A549 treated with DMSO at 1 μM for 4 hours (cell line): ENCODE measurements around the gene PRAMEF4. TPM values are rescaled to one million over a fixed set of nuclear protein-coding genes. Genes with fewer than 3 reads are reported as not detected.

Source experiments
- total RNA-seq: library from RNA; stranded (reverse); fragments of 200-300 nt; extraction: Qiagen RNA extraction; gene quantifications from 5 replicates; pipeline ENCODE4 v1.2.3, GENCODE V29; 2022; ENCODE audit warnings: low read depth

PRAMEF4 gene
- total RNA-seq = not detected in 5 replicates

GRCh38 chr1:12886101-12886500, at the start of gene PRAMEF4:
PRAMEF4 (minus strand) TSS chr1:12886201; CDS start chr1:12883394, 2,807 bp downstream.

GRCh38 chr1:12916310-12916709, 30.3 kb upstream of the PRAMEF4 start, which contains the start of gene PRAMEF7:
PRAMEF7 (plus strand) TSS chr1:12916610; CDS start chr1:12917693, 1,083 bp downstream.

GRCh38 chr1:12898170-12898569, 12.2 kb upstream of the PRAMEF4 start, which contains the start of gene PRAMEF10:
PRAMEF10 (minus strand) TSS chr1:12898270; CDS start chr1:12895847, 2,423 bp downstream.

GRCh38 chr1:12856786-12857185, 29.2 kb downstream of the PRAMEF4 start, which contains the start of gene PRAMEF2:
PRAMEF2 (plus strand) TSS chr1:12857086; CDS start chr1:12859010, 1,924 bp downstream.

GRCh38 chr1:12848620-12849019, 37.4 kb downstream of the PRAMEF4 start, which contains the start of gene HNRNPCL1:
HNRNPCL1 (minus strand) TSS chr1:12848720; CDS start chr1:12848289, 431 bp downstream.

GRCh38 chr1:12831310-12831709, 54.7 kb downstream of the PRAMEF4 start, which contains the start of gene PRAMEF11:
PRAMEF11 (minus strand) TSS chr1:12831410; CDS start chr1:12828789, 2,621 bp downstream.

Other genes starting within 250 kb of the PRAMEF4 start
- gene AADACL4, start 242.1 kb downstream of the PRAMEF4 start, total RNA-seq = not detected in 5 replicates
- gene AADACL3, start 170.1 kb downstream of the PRAMEF4 start, total RNA-seq = not detected in 5 replicates
- gene CFAP107, start 140.0 kb downstream of the PRAMEF4 start, total RNA-seq = not detected in 5 replicates
- not detected in 5 replicates for gene PRAMEF12, start 112.5 kb downstream of the PRAMEF4 start, total RNA-seq
- gene PRAMEF1, start 94.8 kb downstream of the PRAMEF4 start, total RNA-seq = not detected in 5 replicates
- not detected in 5 replicates for gene PRAMEF11, start 54.8 kb downstream of the PRAMEF4 start, total RNA-seq
- not detected in 5 replicates for gene HNRNPCL1, start 37.5 kb downstream of the PRAMEF4 start, total RNA-seq
- gene PRAMEF2, start 29.1 kb downstream of the PRAMEF4 start, total RNA-seq = not detected in 5 replicates
- gene PRAMEF10, start 12.1 kb upstream of the PRAMEF4 start, total RNA-seq = not detected in 5 replicates
- gene PRAMEF7, start 30.4 kb upstream of the PRAMEF4 start, total RNA-seq = not detected in 5 replicates
- gene PRAMEF6, start 61.4 kb upstream of the PRAMEF4 start, total RNA-seq = not detected in 5 replicates
- gene PRAMEF27, start 170.4 kb upstream of the PRAMEF4 start, total RNA-seq = not detected in 5 replicates
- gene HNRNPCL3, start 174.6 kb upstream of the PRAMEF4 start, total RNA-seq = not detected in 5 replicates
- gene PRAMEF25, start 184.6 kb upstream of the PRAMEF4 start, total RNA-seq = not detected in 5 replicates
- gene HNRNPCL2, start 230.7 kb upstream of the PRAMEF4 start, total RNA-seq = not detected in 5 replicates